ENCODE results near the gene MEAK7.

MEAK7 gene

GRCh38 chr16:84504420-84505248, at the start of gene MEAK7:
Gene MEAK7 (minus strand): TSS chr16:84504659. CDS start chr16:84498086, 6,573 bp downstream.
- H3K4me3 ChIP-seq (ENCODE audit: low read depth, low read length), result peak within 1 kb of the TSS; percentile 60

GRCh38 chr16:84553873-84554399, 49.5 kb upstream of the MEAK7 start:
- TF ChIP-seq POLR2A (IDR thresholded peaks at IDR 0.05; ENCODE audit: extremely low read depth, insufficient read length) (no peak), CTCF (IDR thresholded peaks at IDR 0.05; ENCODE audit: low read depth, low read length) (no peak), MAX (IDR thresholded peaks at IDR 0.05; ENCODE audit: low read depth, low read length) (no peak), MYC (IDR thresholded peaks at IDR 0.05; ENCODE audit: low read depth, low read length) (no peak)
- no peak overlapping the region for H3K4me3 ChIP-seq (ENCODE audit: low read depth, low read length)
- DNase-seq (ENCODE audit: low read depth), result no peak

More at GRCh38 chr16:84504420-84505248, at the start of gene MEAK7:
- TF ChIP-seq POLR2A (IDR thresholded peaks at IDR 0.05; ENCODE audit: extremely low read depth, insufficient read length), result peak; percentile 58
- no peak for TF ChIP-seq MAX (IDR thresholded peaks at IDR 0.05; ENCODE audit: low read depth, low read length)
- TF ChIP-seq MYC (IDR thresholded peaks at IDR 0.05; ENCODE audit: low read depth, low read length), result no peak; the same call in 1 of the 2 replicates
- TF ChIP-seq CTCF (IDR thresholded peaks at IDR 0.05; ENCODE audit: low read depth, low read length), result no peak
- peak; percentile 98 for DNase-seq (ENCODE audit: low read depth)

GRCh38 chr16:84552135-84552534, 47.7 kb upstream of the MEAK7 start:
- no peak for DNase-seq (ENCODE audit: low read depth)
- no peak overlapping the region for H3K4me3 ChIP-seq (ENCODE audit: low read depth, low read length)
- no peak for TF ChIP-seq MYC (IDR thresholded peaks at IDR 0.05; ENCODE audit: low read depth, low read length)

- no peak for TF ChIP-seq CTCF (IDR thresholded peaks at IDR 0.05; ENCODE audit: low read depth, low read length)
- TF ChIP-seq MYC (IDR thresholded peaks at IDR 0.05; ENCODE audit: low read depth, low read length), result no peak
- no peak for TF ChIP-seq MAX (IDR thresholded peaks at IDR 0.05; ENCODE audit: low read depth, low read length)
- no peak for TF ChIP-seq POLR2A (IDR thresholded peaks at IDR 0.05; ENCODE audit: extremely low read depth, insufficient read length)
- no peak overlapping the region for H3K4me3 ChIP-seq (ENCODE audit: low read depth, low read length)
- DNase-seq (ENCODE audit: low read depth), result peak; percentile 45
Measured at GRCh38 chr16:84550096-84550495, 45.6 kb upstream of the MEAK7 start.

GRCh38 chr16:84548971-84549844, 44.7 kb upstream of the MEAK7 start:
- H3K4me3 ChIP-seq (ENCODE audit: low read depth, low read length), result no peak overlapping the region
- peak; percentile 75 for DNase-seq (ENCODE audit: low read depth)
- TF ChIP-seq CTCF (IDR thresholded peaks at IDR 0.05; ENCODE audit: low read depth, low read length), result no peak
- TF ChIP-seq POLR2A (IDR thresholded peaks at IDR 0.05; ENCODE audit: extremely low read depth, insufficient read length), result no peak
- peak; percentile 69; the same call in 1 of the 2 replicates for TF ChIP-seq MYC (IDR thresholded peaks at IDR 0.05; ENCODE audit: low read depth, low read length)
- TF ChIP-seq MAX (IDR thresholded peaks at IDR 0.05; ENCODE audit: low read depth, low read length), result peak; percentile 93

All from NB4 (cell line).